Keratinocyte (primary cell): Measurements from ENCODE around the gene TRMT112.

Experiments
- EZH2 ChIP-seq: IDR thresholded peaks from one replicate; pipeline ENCODE4 v1.6.1; 2012; ENCODE audit warnings: inconsistent platforms, mild to moderate bottlenecking, low read length, moderate library complexity
- TF ChIP-seq, protein P1 (sequence below), 3 experiments: IDR thresholded peaks in 1 of 3; conservative IDR thresholded peaks in 1 of 3; optimal IDR thresholded peaks in 1 of 3; 2 replicates in 2 of 3; 3 replicates in 1 of 3; pipeline versions ENCODE3 to v1.5.1; 2011; ENCODE audit warnings: low read length in 3 of 3, mild to moderate bottlenecking in 3 of 3, moderate library complexity in 2 of 3, control low read depth in 1 of 3, inconsistent platforms in 1 of 3; ENCODE audit not compliant: insufficient read depth in 2 of 3; ENCODE audit errors: extremely low read depth in 1 of 3

GRCh38 chr11:64339286-64339685, 21.9 kb upstream of the TRMT112 start:
- TF ChIP-seq, protein P1, sequence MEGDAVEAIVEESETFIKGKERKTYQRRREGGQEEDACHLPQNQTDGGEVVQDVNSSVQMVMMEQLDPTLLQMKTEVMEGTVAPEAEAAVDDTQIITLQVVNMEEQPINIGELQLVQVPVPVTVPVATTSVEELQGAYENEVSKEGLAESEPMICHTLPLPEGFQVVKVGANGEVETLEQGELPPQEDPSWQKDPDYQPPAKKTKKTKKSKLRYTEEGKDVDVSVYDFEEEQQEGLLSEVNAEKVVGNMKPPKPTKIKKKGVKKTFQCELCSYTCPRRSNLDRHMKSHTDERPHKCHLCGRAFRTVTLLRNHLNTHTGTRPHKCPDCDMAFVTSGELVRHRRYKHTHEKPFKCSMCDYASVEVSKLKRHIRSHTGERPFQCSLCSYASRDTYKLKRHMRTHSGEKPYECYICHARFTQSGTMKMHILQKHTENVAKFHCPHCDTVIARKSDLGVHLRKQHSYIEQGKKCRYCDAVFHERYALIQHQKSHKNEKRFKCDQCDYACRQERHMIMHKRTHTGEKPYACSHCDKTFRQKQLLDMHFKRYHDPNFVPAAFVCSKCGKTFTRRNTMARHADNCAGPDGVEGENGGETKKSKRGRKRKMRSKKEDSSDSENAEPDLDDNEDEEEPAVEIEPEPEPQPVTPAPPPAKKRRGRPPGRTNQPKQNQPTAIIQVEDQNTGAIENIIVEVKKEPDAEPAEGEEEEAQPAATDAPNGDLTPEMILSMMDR (optimal IDR thresholded peaks at IDR 0.05 in 1 of 3, IDR thresholded peaks at IDR 0.05 in 1 of 3, conservative IDR thresholded peaks at IDR 0.05 in 1 of 3; ENCODE audit: extremely low read depth in 1 of 3, insufficient read depth in 2 of 3, low read length in 3 of 3), result no peak
- TF ChIP-seq EZH2, result no peak
